Measurements from ENCODE around the gene PMVK.

Gene PMVK

DNA sequence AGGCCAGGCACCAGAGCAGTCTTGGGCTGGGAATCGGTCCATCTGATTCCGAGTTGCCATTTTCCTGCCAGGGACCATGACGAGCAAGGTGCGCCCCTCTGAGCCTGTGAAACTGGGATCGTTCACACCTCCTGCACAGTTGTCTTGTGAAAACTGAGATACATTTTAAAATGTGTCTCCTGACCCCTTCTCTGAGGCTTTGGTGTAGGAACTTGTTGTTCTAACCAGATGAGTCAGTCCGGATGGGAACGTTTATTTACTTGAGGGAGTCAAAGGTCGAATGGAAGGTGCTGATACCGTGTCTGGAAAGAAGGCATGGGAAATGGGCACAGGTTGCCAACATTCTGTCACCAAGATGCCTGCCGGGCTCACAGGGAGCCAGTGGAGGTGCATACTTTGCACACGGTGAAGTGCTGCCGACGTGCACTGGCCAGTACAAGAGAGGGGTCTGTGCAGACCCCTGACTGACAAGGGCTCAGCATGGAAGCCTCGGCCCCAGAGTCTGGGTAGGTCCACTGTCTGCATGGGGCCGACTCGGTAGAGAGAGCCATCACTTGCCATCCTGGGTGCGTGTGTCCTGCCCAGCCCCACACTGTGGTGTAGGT lies 59.0 kb downstream of the PMVK start:
- no peak overlapping the region for H3K4me3 ChIP-seq (ENCODE audit: low read length)
- H3K4me1 ChIP-seq (ENCODE audit: control insufficient read depth, insufficient read depth, low read length), result no peaks in the 10 kb centered on the region
- peaks cover 3% of the 10 kb centered on the region for H3K27me3 ChIP-seq (ENCODE audit: control insufficient read depth, insufficient read depth, low read length)
- H3K27ac ChIP-seq (ENCODE audit: low read depth, low read length), result no peak overlapping the region
- H3K9ac ChIP-seq (ENCODE audit: low read length), result no peak overlapping the region
- H3K36me3 ChIP-seq (ENCODE audit: control insufficient read depth, insufficient read depth, low read length), result no peaks in the 10 kb centered on the region

DNA sequence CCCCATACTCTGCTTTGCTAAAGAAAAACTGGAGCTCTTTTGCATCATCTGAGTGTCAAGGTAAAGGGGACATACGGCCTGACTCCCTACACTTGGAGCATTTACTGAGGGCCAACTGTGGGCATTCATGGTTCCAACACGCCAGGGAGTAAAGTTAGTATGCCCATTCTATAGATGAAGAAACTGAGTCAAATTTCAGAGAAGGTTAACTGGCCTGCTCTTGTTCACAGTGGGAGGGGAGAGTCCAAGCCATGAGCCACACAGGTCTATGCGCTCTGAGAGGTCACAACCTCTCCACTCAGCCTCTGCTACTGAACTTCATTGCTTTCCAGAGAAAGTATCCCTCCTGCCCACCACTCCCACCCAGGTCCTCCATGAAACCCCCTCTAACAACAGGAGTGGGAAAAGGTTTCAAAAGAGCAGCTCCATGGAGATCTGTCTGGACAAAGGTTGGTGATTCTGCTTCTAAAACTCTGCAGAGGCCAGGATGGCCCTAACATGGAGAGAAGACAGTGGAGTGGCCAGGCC lies 59.6 kb downstream of the PMVK start:
- H3K27ac ChIP-seq (ENCODE audit: low read depth, low read length), result no peak overlapping the region
- H3K36me3 ChIP-seq (ENCODE audit: control insufficient read depth, insufficient read depth, low read length), result no peaks in the 10 kb centered on the region
- H3K4me3 ChIP-seq (ENCODE audit: low read length), result no peak overlapping the region
- H3K4me1 ChIP-seq (ENCODE audit: control insufficient read depth, insufficient read depth, low read length), result no peaks in the 10 kb centered on the region
- no peak overlapping the region for H3K9ac ChIP-seq (ENCODE audit: low read length)
- H3K27me3 ChIP-seq (ENCODE audit: control insufficient read depth, insufficient read depth, low read length), result peaks cover 3% of the 10 kb centered on the region
